Measurements from ENCODE around the gene FARP2. TPM values are rescaled to one million over a fixed set of nuclear protein-coding genes. Genes with fewer than 3 reads are reported as not detected.

FARP2 gene
- total RNA-seq, 4 donors from 2014 or later = 63.3 to 86.4 (median 66.0) TPM

DNA sequence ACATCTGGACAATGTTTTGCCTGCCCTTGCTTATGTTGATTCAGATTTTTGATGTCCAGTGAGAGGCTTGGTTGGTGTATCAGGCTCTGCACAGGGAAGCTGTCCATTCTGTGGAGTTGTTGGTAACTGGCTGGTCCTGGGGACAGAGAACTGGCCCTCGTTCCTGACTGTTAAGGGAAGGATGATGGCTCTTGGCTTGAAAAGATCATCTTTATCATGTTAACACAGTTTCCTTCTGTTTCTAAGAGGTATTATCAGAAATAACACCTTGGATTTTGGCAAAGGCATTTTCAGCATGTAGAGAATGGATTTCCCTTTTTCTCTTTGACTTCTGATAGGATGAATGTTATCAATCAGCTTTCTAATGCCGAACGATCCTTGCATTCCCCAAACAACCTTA is 133.0 kb downstream of the FARP2 start:
- no peak overlapping the region for H3K4me3 ChIP-seq (ENCODE audit: low read depth, poor library complexity, severe bottlenecking)
- intact Hi-C loops (cut with DNase I; ENCODE audit: low total_unique reads) = no loop called here
- 85 to 93% methylated on average over 3 of the region's 3 CpGs for WGBS, 2 donors
- DNase-seq (ENCODE audit: low spot score in 2 of 2) = no peak
- TF ChIP-seq POLR2A (IDR thresholded peaks at IDR 0.05) = no peak
- TF ChIP-seq, protein P1, sequence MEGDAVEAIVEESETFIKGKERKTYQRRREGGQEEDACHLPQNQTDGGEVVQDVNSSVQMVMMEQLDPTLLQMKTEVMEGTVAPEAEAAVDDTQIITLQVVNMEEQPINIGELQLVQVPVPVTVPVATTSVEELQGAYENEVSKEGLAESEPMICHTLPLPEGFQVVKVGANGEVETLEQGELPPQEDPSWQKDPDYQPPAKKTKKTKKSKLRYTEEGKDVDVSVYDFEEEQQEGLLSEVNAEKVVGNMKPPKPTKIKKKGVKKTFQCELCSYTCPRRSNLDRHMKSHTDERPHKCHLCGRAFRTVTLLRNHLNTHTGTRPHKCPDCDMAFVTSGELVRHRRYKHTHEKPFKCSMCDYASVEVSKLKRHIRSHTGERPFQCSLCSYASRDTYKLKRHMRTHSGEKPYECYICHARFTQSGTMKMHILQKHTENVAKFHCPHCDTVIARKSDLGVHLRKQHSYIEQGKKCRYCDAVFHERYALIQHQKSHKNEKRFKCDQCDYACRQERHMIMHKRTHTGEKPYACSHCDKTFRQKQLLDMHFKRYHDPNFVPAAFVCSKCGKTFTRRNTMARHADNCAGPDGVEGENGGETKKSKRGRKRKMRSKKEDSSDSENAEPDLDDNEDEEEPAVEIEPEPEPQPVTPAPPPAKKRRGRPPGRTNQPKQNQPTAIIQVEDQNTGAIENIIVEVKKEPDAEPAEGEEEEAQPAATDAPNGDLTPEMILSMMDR (IDR thresholded peaks at IDR 0.05) = no peak

DNA sequence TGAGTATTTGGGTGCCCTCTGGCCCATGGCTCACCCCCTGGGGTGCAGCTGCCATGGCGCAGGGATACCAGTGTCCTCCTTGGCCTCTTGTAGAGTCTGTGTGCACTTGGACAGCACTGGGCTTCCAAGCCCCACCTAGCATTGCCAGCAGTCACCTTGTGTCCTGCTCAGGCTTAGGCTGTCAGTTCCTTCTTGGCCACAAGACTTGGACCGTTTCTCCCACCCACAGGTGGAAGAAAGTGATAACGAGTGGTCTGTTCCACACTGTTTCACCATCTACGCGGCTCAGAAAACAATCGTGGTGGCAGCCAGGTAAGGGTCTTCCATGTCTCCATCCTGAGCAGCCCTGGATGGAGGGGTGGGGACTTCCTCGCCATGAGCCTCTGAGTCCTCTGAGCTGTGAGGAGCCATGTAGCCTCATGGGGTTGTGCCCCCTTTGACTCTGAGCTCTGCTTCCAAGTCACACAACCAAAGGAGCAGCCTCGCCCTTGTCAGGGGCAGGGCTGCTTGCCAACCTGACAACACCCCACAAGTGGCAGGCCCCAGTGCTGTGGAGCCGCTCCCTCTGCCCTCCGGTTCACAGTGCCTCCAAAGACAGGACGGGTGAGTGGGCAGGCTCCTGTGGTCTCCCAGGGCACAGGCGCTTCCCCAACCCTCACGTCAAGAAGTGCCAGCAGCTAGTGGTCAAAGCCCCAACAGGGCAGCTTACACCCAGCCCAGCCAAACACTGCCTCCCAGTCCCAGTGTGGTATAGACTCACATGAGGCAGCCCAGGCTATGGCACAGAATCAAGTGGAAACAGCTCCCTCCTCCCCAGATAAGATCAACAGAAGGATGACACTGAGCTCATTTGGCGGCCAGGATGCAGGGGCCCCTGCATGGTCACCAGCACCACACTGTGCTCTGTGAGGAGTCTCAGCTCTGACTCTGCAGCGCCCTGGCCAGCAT is 133.9 kb downstream of the FARP2 start:
- DNase-seq (ENCODE audit: low spot score in 2 of 2) = no peak
- 75 to 77% methylated on average over 11 to 14 of the region's 15 CpGs for WGBS, 2 donors
- intact Hi-C loops (cut with DNase I; ENCODE audit: low total_unique reads) = no loop called here
- TF ChIP-seq, protein P1 (IDR thresholded peaks at IDR 0.05) = no peak
- TF ChIP-seq POLR2A (IDR thresholded peaks at IDR 0.05) = no peak
- no peak overlapping the region for H3K4me3 ChIP-seq (ENCODE audit: low read depth, poor library complexity, severe bottlenecking)

DNA sequence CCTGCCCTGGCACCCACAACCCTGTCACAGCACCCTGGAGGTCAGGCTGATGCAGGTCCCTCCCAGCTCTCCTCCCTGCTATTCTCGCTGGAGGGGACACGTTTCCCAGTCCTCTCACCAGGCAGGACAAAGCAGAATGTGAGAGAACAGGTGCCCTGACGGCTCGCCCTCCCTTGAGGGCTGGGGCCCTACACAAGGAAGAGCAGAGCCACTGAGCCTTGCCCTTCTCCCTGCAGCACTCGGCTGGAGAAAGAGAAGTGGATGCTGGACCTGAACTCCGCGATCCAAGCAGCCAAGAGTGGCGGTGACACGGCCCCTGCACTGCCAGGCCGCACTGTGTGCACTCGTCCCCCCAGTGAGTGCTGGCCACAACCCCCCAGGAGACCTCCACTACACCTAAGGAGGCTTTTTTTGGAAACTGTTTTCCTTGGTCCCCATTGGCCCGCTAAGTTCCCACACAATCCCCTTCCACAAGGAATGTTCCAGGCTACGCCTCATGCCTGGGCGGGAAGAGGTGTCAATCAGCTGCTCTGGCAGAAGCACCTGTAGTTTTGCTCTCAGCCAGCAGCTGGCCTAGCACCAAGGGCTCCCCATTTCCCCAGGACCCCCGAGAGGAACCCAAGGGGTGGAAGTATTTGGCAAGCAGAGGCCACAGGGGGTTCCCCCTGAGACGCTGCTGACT is 134.9 kb downstream of the FARP2 start:
- no peak for TF ChIP-seq POLR2A (IDR thresholded peaks at IDR 0.05)
- TF ChIP-seq, protein P1 (IDR thresholded peaks at IDR 0.05) = no peak
- intact Hi-C loops (cut with DNase I; ENCODE audit: low total_unique reads) = no loop called here
- 79 to 80% methylated on average over 16 of the region's 16 CpGs for WGBS, 2 donors
- no peak for DNase-seq (ENCODE audit: low spot score in 2 of 2)
- H3K4me3 ChIP-seq (ENCODE audit: low read depth, poor library complexity, severe bottlenecking) = no peak overlapping the region

DNA sequence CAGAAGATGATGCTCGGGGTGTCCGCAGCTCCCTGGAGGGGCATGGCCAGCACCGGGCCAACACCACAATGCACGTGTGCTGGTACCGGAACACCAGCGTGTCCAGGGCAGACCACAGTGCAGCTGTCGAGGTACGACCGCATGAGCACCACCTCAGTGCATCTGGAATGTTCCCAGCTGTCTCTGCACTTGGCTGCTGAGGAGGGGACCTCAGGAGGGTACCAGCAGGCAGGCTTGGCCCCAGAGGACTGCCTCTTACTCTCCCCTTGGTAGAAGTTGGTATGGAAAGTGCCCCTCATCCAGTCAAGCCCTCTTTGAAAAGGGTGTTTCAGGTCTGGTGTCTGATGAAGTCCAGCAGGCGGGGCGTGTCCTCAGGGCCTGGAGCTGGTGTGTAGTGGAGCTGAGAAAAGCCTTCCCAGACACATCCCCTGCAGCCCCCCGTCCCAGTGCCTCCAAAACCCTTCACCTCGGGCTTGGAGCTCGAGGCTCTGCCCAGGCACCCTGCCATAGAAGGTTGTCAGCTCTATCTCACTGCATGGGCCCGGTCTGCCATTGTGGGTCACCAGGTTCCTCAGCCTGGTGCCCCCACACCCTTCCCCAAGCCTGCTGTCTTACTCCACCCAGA is 135.6 kb downstream of the FARP2 start:
- 78 to 86% methylated on average over 14 to 15 of the region's 15 CpGs for WGBS, 2 donors
- TF ChIP-seq, protein P1 (IDR thresholded peaks at IDR 0.05) = no peak
- no peak for TF ChIP-seq POLR2A (IDR thresholded peaks at IDR 0.05)
- no peak overlapping the region for H3K4me3 ChIP-seq (ENCODE audit: low read depth, poor library complexity, severe bottlenecking)
- DNase-seq (ENCODE audit: low spot score in 2 of 2) = no peak
- intact Hi-C loops (cut with DNase I; ENCODE audit: low total_unique reads) = no loop called here

DNA sequence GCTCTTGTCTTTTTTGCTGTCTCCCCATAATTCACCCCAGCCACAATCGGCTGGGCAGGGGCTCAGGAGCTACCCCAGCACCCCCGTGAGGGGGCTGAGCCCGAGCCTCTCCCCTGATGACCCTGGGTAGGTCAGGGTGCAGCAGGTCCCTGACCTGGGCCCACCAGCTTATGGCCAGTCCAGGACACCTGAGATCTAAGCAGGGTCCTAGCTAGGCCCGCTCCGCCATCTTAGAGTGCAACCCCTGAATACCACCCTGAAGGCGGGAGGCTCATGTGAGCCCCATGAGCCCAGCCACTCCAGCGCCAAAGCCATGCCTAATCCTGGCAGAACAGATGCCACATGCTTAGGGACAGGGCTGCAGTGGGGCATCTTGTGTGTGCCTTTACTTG is 136.1 kb downstream of the FARP2 start:
- intact Hi-C loops (cut with DNase I; ENCODE audit: low total_unique reads) = no loop called here
- no peak for DNase-seq (ENCODE audit: low spot score in 2 of 2)
- no peak overlapping the region for H3K4me3 ChIP-seq (ENCODE audit: low read depth, poor library complexity, severe bottlenecking)
- WGBS, 2 donors = 91 to 95% methylated on average over 6 to 7 of the region's 7 CpGs
- TF ChIP-seq, protein P1 (IDR thresholded peaks at IDR 0.05) = no peak
- no peak for TF ChIP-seq POLR2A (IDR thresholded peaks at IDR 0.05)

Data from lower leg skin (tissue), 4 donors.